Activated CD8-positive, alpha-beta memory T cell treated with anti-CD3 and anti-CD28 coated beads for 36 hours (primary cell): ENCODE measurements around the gene LYSET. TPM values are rescaled to one million over a fixed set of nuclear protein-coding genes. Genes with fewer than 3 reads are reported as not detected.
"Not testable (repeated sequence)": the region's sequence is repeated elsewhere in the genome, so short reads cannot be mapped to it uniquely, and the experiment has no call there.

Experiments
- CTCF ChIA-PET: fragments of 350-600 bp; sonication (Branson Sonifier 250); formaldehyde crosslinking; loops from one replicate; lab custom pipeline; 2021; ENCODE audit warnings: antibody characterized with exemption; lab: Charles Lee
- POLR2A ChIA-PET: fragments of 350-600 bp; sonication (Branson Sonifier 250); formaldehyde crosslinking; loops from one replicate; lab custom pipeline; 2021; ENCODE audit warnings: antibody characterized with exemption; lab: Charles Lee
- total RNA-seq, 2 experiments: library from RNA; stranded (reverse); gene quantifications; one replicate each; pipeline ENCODE4 v1.2.3, GENCODE V29; 2021

Gene LYSET
- total RNA-seq, 2 experiments from 2014 or later = 16.6 to 18.8 TPM

DNA sequence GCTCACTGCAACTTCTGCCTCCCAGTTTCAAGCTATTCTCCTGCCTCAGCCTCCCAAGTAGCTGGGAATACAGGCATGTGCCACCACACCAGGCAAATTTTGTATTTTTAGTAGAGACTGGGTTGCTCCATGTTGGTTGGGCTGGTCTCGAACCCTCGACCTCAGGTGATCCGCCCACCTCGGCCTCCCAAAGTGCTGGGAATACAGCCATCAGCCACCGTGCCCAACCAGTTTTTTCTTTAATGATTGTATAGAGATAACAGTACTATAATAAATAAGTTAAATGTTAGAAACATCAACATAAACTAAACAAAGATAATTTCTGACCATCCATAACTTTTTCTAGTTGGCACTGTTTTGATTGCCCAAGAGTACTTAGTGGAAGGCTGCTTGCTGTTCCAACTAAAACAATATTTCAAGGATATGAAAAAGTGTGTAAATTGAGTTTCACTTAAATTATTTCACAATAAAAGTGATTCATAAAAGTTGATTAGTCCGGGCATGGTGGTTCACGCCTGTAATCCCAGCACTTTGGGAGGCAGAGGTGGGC is 16.1 kb downstream of the LYSET start:
- CTCF ChIA-PET = interaction anchor here (1.0 kb wide), 1 partner anchor 88 kb away, joined by 3 read pairs; no protein-coding TSS in a partner anchor
- POLR2A ChIA-PET = no interaction called here

DNA sequence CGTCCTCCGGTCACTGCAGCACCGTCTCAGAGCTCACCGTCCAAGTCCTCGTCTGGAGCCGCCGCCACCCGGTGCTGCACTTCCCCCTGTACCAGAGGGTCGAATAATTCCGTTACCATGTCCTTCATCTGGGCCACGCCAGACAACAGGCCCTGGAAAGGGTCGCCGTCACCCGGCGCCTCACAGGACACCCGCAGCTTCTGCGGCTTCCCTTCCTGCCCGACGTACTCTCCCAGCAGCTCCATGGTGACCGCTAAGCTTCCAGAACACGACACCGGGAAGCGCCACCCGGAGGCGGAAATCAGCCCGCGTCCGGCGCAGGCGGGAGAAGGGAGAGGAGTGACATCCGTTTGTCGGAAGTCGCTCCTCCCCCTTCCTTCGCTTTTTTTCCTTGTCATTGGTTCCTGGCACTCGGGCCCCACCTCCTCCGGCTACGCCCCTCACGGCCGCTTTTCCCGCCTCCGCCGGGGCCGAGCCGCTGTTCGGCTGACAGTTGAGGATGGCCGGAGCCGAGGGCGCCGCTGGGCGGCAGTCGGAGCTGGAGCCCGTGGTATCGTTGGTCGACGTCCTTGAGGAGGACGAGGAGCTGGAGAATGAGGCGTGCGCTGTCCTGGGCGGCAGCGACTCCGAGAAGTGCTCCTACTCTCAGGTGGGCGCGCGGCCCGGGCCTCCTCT is 21.8 kb downstream of the LYSET start, which contains the start of the genes GON7 and UBR7:
Gene GON7, minus strand, starts transcription at position 273 of the 675 bp plus-strand sequence. Its CDS starts 28 bp downstream, at position 245.
Gene UBR7, plus strand, starts transcription at position 464 of the 675 bp plus-strand sequence. Its CDS starts 36 bp downstream, at position 500.
- ChIA-PET CTCF (interaction anchor here (0.6 to 1.6 kb wide), 9 partner anchors 9 to 93 kb away, joined by 3 to 7 read pairs (median 4); partner anchors contain the start of genes ITPK1, LYSET and MOAP1), POLR2A (interaction anchor here (0.8 to 2.8 kb wide), 3 partner anchors 22 to 124 kb away, joined by 3 to 27 read pairs (median 4); partner anchors contain the start of genes LYSET and MOAP1)

DNA sequence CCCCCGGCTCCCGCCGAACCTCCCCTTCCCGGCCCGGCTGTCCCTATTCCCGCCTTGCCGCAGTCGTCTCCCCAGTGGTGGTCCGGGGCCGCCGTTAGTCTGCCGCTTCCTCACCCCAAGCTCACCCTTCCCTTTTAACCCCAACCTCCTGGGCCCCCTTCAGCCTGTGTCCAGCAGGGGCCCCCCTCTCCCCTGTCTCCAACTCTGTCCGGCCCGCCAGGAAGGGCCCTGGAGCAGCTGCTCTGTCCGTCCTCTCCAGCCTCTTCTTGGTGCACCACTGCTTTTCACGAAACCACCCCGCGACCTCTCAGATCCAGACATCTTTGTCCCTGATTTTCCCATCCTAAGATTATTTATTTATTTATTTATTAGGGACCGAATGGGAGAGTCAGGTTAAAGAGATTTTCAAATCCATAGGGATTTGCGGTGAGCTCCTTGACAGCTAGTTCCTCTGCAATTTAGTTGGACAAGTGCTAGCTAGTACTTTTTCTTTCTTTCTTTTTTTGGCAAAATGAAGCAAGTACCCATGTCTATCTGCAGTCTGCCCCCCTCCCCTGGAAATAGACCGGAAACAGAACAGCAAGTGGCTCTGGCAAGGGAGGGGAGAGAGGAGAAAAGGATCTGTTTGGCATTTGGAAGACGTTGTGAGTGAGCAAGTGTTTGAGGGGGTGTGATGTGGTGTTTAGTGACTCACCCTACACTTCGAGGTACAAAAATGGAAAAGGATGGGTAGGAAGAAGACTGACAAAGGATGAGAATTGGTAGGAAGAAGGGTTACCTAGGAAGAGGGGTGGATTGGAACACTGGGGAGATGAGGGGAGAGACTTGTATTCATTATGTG is 22.6 kb downstream of the LYSET start:
- ChIA-PET POLR2A (interaction anchor here (0.8 to 2.8 kb wide), 3 partner anchors 23 to 124 kb away, joined by 3 to 27 read pairs (median 4); partner anchors contain the start of genes LYSET and MOAP1), CTCF (interaction anchor here (0.6 to 1.6 kb wide), 8 partner anchors 10 to 93 kb away, joined by 3 to 7 read pairs (median 4); partner anchors contain the start of genes ITPK1, LYSET and MOAP1)

DNA sequence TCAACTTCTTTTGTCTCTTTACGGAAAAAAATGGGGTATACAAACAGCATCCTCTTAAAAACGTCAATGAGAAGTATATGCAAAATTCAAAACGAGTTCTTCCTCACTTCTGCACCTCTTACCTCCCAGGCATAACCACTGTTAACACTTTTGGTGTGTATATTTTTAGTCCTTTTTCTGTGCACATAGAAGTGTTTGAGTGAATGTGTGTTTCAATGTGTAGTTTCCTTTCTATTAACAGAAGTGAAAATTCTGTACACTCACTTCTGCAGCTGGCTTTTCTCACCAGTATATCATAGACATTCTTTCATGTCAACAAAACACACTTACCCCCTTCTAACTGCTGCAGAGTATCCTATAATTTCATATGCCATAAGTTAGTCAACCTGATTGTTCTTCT is 27.3 kb downstream of the LYSET start:
- ChIA-PET CTCF (no interaction called here), POLR2A (no interaction called here)

DNA sequence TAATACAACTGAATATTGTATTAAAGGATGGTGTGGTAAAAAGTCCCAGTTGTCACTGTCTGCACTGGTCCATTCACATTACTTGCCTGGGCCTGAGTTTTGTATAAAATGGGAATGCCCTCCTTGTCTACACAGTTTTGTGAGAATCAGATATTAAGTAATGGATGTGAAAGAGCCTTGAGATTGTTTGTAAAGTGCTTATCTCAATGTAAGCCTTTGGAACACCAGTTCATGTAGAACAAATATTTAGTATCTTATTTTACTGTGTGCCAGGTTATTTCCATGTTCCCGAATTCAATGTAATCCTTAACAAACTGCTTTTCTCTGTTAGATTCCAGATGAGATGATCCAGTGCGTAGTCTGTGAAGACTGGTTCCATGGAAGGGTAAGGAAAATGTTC is 29.5 kb downstream of the LYSET start:
- ChIA-PET POLR2A (no interaction called here), CTCF (no interaction called here)

DNA sequence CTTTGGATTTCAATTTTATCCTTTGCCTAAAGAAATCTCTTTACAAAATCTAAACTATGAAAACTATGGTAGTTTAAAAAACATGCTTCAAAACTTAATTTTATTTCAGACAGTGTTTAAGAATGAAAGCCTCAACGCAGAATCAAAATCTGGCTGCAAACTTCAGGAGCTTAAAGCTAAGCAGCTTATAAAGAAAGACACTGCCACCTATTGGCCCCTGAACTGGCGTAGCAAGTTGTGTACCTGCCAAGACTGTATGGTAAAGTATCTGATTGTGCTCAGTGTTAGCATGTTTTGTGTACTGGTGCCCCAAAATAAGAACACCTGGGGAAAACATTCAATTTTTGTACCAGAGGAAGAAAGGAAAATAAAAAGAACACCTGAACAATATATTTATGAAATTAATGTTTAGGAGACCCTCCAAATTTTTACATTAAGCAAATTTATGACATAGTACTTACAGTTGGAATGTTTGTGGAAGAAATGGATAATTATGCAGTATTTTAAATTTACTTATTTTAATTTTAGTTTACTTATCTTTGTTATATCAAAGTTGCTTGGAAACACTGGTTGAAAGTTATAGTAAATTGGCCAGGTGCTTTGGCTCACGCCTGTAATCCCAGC is 34.1 kb downstream of the LYSET start:
- CTCF ChIA-PET = interaction anchor here (0.7 kb wide), 1 partner anchor 138 kb away, joined by 3 read pairs; no protein-coding TSS in a partner anchor

DNA sequence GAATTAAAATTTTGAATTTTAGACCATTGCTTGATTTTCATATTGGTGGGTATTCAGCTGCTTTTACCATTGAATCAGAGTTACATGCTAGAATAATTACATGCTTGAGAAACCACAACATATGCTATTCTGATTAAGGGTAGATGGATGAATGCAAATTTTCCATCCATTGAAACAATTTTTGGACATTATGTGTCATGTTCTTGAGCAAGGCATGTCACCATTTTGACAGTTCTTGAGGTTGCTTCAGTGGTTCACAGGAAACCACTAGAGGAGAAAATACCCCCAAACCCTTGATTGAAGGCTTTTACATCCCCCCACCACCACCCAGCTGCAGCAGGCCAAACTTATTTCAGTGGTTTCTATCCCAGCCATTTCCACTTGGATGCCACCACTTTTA is 35.4 kb downstream of the LYSET start:
- POLR2A ChIA-PET = no interaction called here
- CTCF ChIA-PET = no interaction called here

More for the DNA sequence above, 34.1 kb downstream of the LYSET start:
- POLR2A ChIA-PET = no interaction called here

DNA sequence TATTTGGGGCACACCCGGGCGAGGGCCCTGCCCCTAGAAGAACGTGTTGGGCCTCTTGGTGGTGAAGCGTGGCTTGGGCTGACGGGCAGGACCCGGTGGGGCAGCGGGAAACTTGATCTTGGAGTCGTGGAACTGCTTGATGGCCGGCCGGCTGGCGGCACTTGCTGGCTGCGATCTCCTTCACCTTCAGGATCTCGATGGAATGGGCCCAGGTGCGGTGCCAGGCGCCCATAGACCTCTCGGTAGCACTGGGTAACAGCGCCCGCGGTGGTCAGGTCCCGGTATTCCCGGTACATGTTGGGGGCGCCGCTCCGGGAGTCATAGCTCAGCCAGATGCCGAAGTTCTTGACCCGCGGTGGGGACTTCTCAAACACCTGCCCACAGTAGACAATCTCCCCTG is 38.4 kb downstream of the LYSET start:
- ChIA-PET POLR2A (no interaction called here), CTCF (interaction anchor here (0.8 kb wide), 1 partner anchor 46 kb away, joined by 3 read pairs; no protein-coding TSS in a partner anchor)

DNA sequence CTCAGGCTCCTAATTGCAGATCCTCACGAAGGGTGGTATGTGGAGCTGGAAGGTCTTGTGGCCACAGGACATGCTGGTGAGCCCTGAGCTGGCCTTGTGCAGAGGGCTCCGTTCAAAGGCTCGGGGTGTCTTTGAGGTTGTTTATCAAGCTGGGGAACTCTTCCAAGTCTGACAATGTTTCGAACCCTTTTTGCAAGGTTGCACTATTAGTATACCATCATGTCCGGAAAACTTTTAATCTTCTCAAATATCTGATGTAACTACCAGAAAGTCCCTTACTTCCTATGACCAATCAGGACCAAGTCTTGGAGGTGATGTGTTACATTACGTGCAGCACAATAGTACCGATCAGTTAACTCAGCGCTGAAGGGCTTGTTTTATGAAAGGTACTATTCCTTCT is 43.4 kb downstream of the LYSET start:
- ChIA-PET CTCF (no interaction called here), POLR2A (no interaction called here)

DNA sequence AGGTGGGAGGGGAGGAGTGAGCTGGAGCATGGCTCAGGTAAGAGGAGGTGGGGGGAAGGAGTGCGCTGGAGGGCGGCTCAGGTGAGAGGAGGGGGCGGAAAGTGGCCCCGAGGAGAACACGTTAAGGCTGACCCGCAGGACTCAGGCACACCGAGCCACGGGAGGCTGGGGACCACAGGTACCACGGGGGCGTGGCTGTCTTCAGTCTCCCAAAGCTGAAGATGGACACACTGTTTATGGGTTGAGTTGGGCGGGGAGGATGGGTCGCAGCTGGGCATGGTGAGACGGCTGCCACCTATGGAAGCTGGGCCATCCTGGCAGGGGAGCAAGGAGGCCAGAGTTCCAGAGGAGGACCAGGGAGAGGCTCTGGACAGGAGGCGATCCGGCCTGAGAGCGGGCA is 45.4 kb downstream of the LYSET start:
- POLR2A ChIA-PET = no interaction called here

DNA sequence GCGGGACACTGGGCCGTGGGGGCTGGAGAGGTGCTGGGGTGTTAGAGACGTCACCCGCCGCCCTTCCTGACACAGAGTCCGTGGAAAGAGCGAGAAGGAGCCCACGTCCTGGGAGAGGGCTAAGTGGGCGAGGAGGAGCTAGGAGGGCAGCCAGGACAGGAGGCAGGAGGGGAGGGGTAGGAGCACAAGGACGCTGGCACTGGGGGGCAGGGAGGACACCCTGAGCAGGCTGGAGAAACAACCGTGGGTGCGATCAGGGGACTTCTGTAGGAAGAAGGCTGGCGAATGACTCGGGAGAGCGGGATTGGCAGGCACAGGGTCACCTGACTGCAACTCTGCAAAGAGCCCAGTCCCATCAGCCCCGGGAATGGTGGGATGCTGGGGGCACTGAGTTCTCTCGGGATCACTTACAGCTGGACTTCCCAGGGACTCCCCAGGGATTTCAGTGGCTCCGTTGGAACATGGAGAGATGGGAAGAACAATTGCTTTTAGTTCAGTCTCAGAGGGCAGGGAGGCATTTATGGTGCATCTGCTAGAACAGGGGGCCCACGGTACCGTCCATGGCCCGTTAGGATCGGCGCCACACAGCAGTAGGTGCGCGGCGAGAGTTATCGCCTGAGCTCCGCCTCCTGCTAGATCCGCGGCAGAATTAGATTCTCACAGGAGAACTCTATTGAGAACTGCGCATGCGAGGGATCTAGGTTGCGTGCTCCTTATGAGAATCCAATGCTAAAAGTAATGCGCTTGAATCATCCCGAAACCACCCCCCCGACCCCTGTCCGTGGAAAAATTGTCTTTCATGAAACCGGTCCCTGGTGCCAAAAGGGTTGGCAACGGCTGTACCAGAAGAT is 46.2 kb downstream of the LYSET start:
- ChIA-PET CTCF (no interaction called here), POLR2A (no interaction called here)

More for the DNA sequence above, 45.4 kb downstream of the LYSET start:
- CTCF ChIA-PET = no interaction called here

DNA sequence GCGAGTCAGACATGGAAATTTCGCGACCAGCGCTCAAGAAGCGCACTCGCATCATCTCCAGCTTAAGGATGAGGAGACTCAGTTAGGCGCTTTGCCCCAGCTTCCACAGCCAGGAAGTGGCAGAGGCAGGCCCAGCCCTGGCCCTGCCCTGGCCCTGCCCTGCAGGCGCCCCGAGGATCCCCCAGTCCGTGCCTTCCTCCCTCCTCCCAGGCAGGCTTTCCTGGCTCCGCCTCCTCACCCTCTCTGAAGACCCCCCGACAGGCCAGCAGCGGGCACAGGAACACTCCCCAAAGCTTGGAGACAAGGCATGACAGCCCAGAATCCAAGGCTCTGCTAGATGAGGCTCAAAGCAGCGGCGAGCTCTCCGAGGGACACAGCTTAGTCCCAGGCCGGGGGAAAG is 47.0 kb downstream of the LYSET start:
- CTCF ChIA-PET = no interaction called here
- POLR2A ChIA-PET = no interaction called here

DNA sequence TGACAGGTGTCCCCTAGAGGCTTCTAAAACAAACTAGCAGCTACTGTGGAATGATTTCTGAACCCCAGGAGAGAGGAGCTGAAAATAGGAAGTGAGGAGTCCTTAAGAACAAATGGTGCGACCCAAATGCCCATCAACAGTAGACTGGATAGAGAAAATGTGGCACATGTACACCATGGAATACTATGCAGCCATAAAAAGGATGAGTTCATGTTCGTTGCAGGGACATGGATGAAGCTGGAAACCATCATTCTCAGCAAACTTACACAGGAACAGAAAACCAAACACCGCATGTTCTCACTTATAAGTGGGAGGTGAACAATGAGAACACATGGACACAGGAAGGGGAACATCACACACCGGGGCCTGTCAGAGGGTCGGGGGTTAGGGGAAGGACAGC is 48.0 kb downstream of the LYSET start:
- CTCF ChIA-PET = not testable (repeated sequence)
- POLR2A ChIA-PET = interaction anchor here (0.7 kb wide), 1 partner anchor 12 kb away, joined by 4 read pairs; no protein-coding TSS in a partner anchor

DNA sequence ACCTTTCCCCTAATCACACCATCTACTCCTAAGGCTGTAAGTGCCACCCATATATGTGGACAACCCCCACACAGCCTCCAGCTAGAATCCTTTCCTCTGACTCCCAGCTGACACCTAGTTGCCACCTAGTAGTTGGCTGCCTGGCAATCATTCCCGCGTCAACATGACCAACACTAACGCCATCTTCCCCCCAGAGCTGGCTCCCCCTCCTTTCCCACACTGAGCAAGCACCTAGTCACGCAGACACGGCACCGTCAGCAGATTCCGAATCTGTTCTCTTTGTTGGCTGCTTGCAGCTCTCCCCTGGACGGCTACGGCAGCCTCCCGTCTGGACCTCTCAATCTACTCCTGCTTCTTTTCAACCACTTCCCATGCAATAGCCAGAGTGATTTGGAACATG is 49.7 kb downstream of the LYSET start:
- POLR2A ChIA-PET = no interaction called here

More for the DNA sequence above, 49.7 kb downstream of the LYSET start:
- CTCF ChIA-PET = interaction anchor here (0.7 kb wide), 2 partner anchors 39 to 277 kb away, joined by 3 read pairs; no protein-coding TSS in a partner anchor
